DMS114 treated with DMSO at 0.1 percent for 48 hours (cell line): ENCODE measurements around the gene ADSS1.
"Not testable (repeated sequence)": the region's sequence is repeated elsewhere in the genome, so short reads cannot be mapped to it uniquely, and the experiment has no call there.

Source experiments
- DNase-seq: peaks from one replicate; lab custom pipeline; 2025; ENCODE audit not compliant: unreplicated experiment; lab: John Stamatoyannopoulos, UW

Gene ADSS1

DNA sequence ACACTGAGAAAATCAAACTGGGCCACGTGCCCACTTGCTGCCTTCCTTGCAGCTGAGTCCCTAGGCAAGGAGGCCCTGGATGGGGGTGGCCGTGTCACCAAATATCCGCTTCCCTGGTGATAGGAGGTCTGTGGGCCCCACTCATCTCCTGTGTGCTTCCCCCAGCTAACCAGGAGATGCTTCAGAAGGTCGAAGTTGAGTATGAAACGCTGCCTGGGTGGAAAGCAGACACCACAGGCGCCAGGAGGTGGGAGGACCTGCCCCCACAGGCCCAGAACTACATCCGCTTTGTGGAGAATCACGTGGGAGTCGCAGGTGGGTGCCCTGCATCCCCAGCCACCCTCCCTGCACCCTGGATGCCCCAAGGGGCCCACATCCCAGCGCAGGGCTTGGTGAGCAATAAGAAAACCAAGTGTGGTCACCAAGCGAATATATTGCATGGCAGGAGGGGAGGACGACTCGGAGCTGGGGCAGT lies 22.1 kb downstream of the ADSS1 start:
- no peak for DNase-seq

DNA sequence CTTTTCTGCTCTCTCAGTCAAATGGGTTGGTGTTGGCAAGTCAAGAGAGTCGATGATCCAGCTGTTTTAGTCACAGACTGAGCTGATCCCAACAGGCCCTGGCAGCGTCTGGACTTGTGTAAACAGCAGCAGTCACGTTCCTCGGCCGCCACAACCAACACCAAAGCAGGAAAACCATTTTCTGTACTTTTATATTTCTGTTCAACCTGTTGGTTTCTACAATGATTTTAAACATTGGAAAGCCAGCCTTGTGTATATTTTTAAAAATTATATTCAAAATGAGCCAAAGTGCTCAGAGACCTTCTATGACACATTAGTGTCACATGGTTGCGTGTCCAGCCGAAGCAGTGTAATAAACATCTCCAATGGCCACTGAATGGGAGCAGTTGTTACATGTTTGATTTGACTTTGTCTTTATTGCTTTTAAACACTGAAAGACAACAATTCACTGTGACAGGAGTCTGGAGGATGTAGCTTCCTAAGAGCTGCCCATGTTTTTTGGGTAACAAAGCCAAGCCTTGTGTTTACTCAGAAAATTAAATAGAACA lies 23.0 kb downstream of the ADSS1 start:
- no peak for DNase-seq

DNA sequence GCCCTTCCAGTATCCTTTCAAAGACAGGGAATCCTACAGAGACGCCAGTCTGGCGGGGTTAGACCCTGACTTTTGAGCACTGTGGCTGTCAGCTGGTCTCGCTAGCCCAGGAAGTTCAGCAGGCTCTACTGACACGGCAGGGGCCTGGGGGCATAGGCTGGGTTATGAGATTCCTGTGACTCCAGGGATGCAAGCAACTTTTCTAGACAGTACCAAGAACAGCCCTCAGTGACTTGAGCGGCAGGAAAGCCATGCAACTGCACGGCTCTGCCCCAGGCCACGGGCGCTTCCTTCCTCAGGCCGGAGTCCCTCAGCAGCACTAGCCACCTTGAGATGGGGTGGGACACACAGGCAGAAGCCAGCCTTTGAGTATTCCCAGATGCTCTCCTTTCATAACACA lies 23.8 kb downstream of the ADSS1 start:
- DNase-seq, result no peak

DNA sequence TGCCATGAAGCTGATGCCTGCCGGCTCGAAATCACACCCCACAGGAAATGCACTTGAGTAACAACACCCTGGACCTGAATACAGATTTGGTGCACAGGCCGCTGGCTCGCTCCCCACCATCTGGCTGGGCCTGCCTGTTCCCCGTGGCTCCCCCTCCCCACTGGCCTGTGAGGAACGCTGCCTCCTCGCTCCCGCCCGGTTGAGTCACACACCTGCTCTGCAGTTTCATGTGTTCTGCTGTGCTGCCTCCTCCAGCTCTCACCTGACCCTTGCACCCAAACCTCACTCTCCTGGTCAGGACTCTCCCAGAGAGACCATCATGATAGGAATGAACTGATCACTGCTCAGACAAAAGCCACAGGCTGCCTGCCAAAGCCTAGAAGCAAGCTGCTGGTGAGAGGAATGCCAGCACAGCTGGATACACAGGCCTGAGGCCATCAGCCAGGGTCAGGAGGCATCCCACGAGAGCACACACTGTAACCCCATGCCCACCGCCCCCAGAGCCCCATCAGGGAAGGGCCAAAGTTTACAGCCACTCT lies 25.2 kb downstream of the ADSS1 start:
- no peak for DNase-seq

DNA sequence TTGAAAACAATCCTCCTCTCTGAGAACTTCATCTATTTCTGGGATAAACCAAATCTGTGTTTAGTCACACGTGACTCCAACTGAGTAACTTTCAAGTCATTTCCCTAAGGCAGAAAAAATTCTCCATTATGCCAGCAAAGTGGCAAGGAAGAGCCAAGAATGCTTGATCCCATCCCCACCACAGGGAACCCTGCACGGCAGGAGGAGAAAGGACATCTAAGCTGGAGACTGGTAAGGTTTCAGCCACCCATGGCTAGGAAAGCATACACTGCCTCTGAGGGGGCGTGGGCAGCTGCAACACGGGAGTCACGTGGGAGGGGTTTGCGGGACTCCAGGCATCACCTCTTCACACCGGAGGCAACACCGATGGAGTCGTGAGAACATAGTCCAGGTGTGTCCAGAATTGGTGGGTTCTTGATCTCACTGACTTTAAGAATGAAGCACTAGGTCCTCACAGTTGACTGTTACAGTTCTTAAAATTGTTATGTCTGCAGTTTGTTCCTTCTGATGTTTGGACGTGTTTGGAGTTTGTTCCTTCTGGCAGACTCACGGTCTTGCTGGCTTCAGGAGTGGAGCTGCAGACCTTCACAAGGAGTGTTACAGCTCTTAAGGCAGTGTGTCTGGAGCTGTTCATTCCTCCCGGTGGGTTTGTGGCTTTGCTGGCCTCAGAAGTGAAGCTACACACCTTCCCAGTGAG lies 26.2 kb downstream of the ADSS1 start:
- no peak for DNase-seq

DNA sequence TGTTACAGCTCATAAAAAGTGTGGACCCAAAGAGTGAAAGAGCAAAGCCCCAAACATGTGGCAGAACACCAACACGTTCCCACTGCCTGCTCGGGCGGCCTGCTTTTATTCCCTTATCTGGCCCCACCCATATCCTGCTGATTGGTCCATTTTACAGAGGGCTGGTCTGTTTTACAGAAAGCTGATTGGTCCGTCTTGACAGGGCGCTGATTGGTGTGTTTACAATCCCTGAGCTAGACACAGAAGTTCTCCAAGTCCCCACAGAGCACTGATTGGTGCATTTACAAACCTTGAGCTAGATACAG lies 26.7 kb downstream of the ADSS1 start:
- DNase-seq, result not testable (repeated sequence)

DNA sequence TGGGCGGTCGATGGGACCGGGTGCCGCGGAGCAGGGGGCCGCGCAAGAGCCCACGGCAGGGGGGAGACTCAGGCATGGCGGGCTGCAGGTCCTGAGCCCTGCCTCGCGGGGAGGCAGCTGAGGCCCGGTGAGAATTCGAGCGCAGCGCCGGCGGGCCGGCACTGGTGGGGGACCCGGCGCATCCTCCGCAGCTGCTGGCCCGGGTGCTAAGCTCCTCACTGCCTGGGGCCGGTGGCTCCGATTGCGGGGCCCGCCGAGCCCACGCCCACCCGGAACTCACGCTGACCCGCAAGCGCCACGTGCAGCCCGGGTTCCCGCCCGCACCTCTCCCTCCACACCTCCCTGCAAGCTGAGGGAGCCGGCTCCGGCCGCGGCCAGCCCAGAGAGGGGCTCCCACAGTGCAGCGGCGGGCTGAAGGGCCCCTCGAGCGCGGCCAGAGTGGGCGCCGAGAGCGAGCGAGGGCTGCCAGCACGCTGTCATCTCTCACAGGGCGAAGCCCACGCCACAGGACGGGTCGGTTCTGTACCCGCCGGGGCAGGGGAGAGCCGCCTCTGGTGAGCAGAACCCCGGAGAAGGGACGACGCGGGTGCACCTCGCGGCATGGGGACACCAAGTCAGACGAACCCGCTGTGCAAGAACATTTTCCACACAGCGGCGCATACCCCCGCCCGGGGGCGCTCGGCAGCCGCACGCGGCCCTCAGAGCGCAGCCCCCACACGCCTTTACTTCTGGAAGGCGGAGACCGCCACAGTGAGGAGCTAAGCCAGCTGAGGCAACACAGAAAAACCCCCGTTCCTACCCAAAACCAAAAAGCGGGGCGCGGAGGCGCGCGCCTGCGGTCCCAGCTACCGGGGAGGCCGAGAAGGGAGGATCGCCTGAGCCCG lies 27.8 kb downstream of the ADSS1 start:
- DNase-seq, result no peak

DNA sequence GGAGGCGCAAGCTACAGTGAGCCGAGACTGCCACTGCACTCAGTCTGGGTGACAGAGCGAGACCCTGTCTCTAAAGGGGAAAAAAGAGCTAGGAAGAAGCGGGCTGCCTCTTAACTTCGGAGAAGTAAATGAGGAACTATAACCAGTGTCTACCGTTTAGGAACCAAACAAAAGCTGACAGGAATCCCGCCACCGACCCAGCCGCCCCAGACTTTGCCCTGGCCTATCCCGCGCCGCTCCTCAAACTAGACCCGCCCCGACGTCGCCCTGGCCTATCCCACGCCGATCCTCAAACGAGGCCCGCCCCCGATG lies 28.4 kb downstream of the ADSS1 start:
- no peak for DNase-seq

DNA sequence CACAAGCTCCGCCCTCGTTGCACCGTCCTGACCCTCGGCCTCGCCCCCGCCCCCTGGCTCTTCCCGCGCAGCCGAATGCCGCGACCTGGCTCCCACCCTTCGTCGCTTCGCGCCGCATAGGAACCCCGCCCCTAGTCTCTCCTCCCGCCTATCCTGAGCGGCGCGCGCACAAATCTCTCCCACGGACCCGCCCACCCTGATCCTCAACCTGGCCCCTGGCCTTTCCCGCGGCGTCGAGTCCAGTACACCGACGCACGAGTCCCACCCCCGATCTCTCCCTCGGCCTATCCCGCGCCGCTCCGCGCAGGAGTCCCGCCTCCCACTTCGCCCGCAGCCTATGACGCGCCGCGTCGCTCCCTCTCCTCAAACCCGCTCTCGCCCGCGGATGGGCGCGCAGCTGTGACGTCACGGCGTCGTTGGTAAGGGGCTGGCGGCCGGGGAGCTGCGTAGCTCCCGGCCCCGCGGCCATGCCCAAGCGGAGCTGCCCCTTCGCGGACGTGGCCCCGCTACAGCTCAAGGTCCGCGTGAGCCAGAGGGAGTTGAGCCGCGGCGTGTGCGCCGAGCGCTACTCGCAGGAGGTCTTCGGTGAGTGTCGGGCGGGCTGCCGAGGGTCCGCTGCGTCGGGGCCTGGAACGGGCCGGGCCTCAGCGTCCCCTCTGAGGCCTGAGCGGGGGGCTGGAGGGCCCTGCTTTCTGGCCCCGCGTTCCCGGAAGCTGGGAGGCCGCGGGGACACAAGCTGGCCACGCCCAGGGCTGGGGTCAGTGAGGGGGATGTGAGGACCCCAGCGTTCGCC lies 28.9 kb downstream of the ADSS1 start, which contains the start of gene SIVA1:
TSS of gene SIVA1 (plus strand) at position 413 of the 793 bp plus-strand sequence. CDS start at position 468, 55 bp downstream.
- DNase-seq, result peak; percentile 97

DNA sequence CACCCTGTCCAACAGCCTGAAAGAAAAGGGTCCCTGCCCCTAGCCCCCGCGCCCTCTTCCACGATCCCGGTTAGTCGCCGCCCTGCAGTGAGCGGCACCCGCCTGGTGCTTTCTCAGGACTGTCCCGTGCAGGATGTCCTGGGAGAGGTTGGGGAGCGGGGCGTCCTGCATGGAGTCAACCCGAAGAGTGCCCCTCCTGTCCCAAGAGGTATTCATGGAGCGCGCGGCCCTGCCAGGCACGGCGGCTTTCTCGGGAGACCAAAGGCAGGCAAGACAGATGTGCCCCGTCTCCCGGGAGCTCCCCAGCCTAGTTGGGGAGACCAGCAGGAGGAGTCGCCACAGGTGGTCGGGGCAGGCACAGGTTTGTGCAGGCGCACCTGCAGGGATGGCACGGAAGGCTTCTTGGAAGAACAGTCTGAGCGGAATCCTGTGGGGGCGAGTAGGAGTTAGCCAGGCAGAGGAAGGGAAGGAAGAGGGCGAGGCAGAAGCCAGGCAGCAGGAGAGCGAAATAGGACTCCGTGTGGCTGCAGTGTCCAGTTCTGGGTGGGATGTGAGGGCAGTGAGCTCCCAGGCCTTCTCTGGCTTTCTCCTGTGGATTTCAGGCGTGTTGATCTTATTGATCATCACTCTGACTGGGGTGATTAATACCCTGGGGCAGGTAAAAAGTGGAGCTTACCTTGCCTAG lies 29.6 kb downstream of the ADSS1 start:
- DNase-seq, result no peak

DNA sequence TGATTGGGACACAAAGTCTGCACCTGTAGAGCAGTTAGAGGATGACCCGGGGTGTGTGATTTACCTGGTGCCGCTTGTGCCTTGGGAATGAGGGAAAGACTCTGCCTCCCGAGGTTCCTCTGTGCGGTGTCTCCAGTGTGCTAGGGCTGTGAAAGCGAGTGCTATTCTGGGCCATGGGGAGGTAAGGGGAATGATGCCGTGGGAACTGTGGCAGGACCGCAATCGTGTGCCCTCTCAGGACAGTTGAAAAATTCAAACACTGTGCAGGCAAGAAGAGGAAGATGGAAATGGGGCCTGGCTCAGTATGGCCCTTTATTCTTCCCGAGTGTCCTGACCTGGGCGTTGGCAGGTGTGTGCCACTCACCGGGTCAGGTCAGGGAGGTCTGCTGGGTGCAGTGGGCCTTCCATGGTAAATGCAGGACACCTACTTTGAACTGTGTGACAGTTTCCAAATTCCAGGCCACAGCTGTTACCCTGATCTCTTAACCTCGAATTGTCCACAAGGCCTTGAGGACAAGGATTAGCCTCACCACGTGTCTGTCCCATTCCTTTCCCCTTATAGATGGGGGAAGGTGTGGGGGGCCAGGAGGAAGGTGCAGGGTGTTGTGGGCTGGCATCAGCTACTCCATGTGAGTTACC lies 30.3 kb downstream of the ADSS1 start:
- no peak for DNase-seq

DNA sequence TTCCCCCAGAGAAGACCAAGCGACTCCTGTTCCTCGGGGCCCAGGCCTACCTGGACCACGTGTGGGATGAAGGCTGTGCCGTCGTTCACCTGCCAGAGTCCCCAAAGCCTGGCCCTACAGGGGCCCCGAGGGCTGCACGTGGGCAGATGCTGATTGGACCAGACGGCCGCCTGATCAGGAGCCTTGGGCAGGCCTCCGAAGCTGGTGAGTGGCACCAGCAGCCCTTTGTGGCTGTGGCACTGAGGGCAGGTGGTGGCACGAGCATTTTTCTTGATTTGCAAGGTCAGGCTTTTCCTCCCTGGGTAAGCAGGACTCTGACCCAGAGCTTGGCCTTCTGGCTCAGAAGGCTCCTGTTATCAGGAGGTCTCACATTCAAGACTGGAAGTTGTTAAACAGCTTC lies 31.6 kb downstream of the ADSS1 start:
- DNase-seq, result no peak

DNA sequence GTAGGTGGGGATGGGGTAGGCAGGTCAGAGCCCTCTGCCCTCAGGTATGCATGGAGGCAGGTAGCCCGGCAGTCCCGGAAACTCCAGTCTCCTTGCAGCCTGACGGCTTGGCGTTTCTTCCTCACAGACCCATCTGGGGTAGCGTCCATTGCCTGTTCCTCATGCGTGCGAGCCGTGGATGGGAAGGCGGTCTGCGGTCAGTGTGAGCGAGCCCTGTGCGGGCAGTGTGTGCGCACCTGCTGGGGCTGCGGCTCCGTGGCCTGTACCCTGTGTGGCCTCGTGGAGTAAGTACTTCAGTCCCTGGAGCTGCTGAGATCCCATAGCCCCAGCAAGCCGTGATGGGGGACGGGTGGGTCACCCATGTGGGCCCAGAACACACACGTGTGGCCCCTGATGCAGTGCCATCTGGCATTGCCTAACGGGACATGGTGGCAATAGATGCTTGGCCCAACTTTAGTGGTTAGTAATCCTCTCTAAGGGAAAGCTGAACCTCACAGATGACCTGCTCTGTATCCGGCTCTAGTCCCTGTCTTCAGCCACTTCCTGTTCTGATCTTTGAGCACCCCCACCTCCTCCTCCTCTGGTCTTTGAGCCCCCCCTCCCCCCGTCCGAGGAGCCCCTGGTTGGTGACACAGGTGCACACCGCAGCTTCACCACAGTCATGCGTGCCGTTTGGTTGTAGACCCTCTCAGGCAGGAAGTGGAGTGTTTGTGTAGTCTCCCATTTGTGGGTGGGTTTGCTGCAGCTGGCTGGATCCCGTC lies 32.6 kb downstream of the ADSS1 start:
- DNase-seq, result no peak

DNA sequence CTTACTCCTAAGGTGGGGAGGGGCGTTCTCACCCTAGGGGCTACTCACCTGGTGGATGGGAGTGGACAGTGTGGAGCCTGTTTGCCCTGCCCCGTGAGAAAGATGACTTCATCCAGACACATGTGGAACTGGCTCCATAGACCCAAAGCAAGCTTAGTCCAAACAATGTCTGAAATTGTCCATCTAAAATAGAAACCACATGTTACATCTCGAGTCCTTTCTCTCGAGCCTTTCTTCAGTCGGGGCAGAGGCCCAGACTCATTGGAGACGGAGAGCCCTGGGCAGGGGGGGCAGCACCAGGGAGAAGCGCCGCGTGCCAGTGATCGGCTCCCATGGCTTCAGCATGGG lies 33.2 kb downstream of the ADSS1 start:
- no peak for DNase-seq

DNA sequence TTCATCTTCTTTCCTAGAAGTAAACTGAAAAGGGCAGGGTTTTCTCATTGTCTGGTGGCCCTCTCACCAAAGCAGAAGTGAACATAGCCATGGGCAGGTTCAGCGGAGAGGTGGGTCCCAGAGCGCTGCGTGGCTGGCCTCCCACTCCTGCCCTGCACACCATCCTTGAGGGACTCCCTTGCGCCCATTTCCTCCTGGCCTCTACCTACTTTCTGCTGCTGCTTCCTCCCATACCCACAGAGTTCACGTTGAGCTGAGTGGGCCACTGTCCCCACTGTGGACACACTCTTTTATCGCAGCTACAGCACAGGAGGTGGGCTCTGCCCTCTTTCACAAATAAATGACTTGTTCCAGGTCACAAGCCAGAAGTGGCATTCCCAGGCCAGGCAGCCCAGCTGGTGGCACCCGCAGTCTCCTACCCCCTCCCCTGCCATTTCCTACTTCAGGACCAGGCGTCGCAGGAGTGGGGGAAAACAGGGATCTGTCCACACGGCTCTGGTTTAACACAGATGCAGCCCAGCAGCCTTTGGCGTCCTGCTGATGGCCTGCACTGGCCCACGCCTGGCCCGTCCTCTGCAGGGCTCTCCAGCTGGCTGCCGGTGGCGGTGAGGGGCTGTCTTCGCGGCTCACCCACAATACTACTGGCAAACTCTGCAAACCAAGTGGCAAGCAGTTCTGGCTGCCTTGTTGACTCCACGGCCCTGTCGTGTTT lies 33.8 kb downstream of the ADSS1 start:
- DNase-seq, result no peak

DNA sequence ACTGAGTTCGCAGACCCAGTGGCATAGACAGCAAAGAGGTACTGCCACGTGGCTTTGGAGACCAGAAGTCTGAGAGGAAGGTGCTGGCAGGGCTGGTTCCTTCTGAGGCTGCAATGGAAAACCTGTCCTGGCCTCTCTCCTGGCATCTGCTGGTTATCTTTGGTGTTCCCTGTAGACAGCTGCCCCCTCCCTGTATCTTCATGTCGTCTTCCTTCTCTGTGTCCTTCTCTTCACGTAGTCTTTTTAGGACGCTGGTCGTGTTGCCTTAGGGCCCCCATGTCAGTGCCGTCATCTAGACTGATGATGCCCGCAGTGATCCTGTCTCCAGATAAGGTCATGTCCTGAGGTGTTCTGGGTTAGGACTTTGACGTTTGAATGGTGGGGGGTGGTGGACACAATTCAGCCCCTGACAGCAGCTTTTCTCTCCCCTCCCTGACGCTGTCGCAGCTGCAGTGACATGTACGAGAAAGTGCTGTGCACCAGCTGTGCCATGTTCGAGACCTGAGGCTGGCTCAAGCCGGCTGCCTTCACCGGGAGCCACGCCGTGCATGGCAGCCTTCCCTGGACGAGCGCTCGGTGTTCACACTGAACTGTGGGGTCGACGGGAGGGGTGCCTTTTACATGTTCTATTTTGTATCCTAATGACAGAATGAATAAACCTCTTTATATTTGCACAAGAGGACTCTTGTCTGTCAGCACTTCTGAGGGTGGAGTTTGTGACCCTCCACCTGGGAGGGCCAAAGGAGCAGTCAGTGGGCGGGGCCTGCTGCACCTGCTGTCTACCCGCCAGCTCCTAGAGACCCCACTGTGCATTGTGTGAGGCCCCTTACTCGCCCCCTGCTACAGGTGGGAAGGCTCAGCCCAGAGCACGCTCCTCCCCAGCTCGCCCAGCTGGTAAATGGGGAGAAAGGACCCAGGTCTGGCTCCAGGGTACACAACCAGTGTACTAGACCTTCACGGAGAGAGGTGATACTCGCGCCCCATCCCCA lies 35.2 kb downstream of the ADSS1 start:
- no peak for DNase-seq

DNA sequence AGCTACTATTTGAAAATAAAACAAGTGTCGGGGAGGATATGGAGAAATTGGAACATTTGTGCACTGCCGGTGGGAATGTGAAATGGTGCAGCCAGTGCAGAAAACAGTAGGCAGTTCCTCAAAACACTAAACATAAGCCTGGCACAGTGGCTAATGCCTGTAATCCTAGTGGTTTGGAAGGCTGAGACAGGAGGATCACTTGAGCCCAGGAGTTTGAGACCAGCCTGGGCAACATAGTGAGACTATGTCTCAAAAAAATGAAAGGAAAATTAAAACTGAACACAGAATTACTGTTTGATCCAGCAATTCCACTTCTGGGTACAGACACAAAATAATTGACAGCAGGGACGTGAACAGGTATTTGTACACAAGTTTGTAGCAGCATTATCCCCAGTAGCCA lies 41.5 kb downstream of the ADSS1 start:
- no peak for DNase-seq
